MM.1S (cell line): ENCODE results near the gene ATP6V1B1.

Experiments used
- DNase-seq: peaks from one replicate; pipeline ENCODE4 v3.0.0-alpha.2; 2015
- H2AFZ ChIP-seq: fragments of 300-600 bp; sonication (generic); 2 replicates; pipeline ENCODE4 v1.6.0; 2016; ENCODE audit warnings: antibody characterized with exemption, low read length
- H3F3A ChIP-seq: fragments of 300-600 bp; sonication (generic); 2 replicates; pipeline ENCODE4 v1.6.1; 2016; ENCODE audit warnings: mild to moderate bottlenecking, antibody characterized with exemption, low read length, moderate library complexity, mixed read lengths; ENCODE audit not compliant: insufficient read depth
- H3K27ac ChIP-seq: fragments of 300-600 bp; sonication (generic); 2 replicates; pipeline ENCODE4 v1.5.1; 2016; ENCODE audit warnings: mild to moderate bottlenecking, low read length
- H3K27me3 ChIP-seq: fragments of 300-600 bp; sonication (generic); replicated peaks from 2 replicates; pipeline ENCODE4 v1.6.0; 2016; ENCODE audit warnings: low read length; ENCODE audit not compliant: insufficient read depth
- H3K36me3 ChIP-seq: fragments of 300-600 bp; sonication (generic); replicated peaks from 2 replicates; pipeline ENCODE4 v1.6.1; 2016; ENCODE audit warnings: mild to moderate bottlenecking, low read length, mixed read lengths; ENCODE audit not compliant: insufficient read depth
- H3K4me1 ChIP-seq: fragments of 300-600 bp; sonication (generic); 2 replicates; pipeline ENCODE4 v1.6.1; 2016; ENCODE audit warnings: low read length, mixed read lengths
- H3K4me2 ChIP-seq: fragments of 300-600 bp; sonication (generic); 2 replicates; pipeline ENCODE4 v1.6.0; 2016; ENCODE audit warnings: low read depth, low read length
- H3K4me3 ChIP-seq: fragments of 300-600 bp; sonication (generic); 2 replicates; pipeline ENCODE4 v1.5.1; 2016; ENCODE audit warnings: low read length, mixed read lengths
- H3K79me2 ChIP-seq: fragments of 300-600 bp; sonication (generic); 2 replicates; pipeline ENCODE4 v1.6.1; 2016; ENCODE audit warnings: mixed run types, low read length, mixed read lengths
- H3K9ac ChIP-seq: fragments of 300-600 bp; sonication (generic); 2 replicates; pipeline ENCODE4 v1.6.1; 2016; ENCODE audit warnings: low read length, mixed read lengths
- H3K9me2 ChIP-seq: fragments of 300-600 bp; sonication (generic); replicated peaks from 2 replicates; pipeline ENCODE4 v1.6.1; 2016; ENCODE audit warnings: mild to moderate bottlenecking, low read length, mixed read lengths; ENCODE audit not compliant: insufficient read depth
- H3K9me3 ChIP-seq: fragments of 300-600 bp; sonication (generic); replicated peaks from 2 replicates; pipeline ENCODE4 v1.6.1; 2016; ENCODE audit warnings: mild to moderate bottlenecking, low read length, mixed read lengths; ENCODE audit not compliant: insufficient read depth
- H4K20me1 ChIP-seq: fragments of 300-600 bp; sonication (generic); 2 replicates; pipeline ENCODE4 v1.6.1; 2016; ENCODE audit warnings: mild to moderate bottlenecking, low read length, moderate library complexity, mixed read lengths; ENCODE audit not compliant: insufficient read depth
- EZH2 ChIP-seq: fragments of 300-600 bp; sonication (generic); optimal IDR thresholded peaks from 2 replicates; pipeline ENCODE3; 2017; ENCODE audit warnings: low read depth, mild to moderate bottlenecking, antibody characterized with exemption, low read length, mixed read lengths
- EZH2phosphoT487 ChIP-seq: fragments of 300-600 bp; sonication (generic); IDR thresholded peaks from 2 replicates; pipeline ENCODE4 v1.6.1; 2018; ENCODE audit warnings: antibody characterized with exemption, low read length
- TF ChIP-seq, protein P1 (sequence below): fragments of 300-600 bp; sonication (generic); IDR thresholded peaks from 2 replicates; pipeline ENCODE4 v1.5.1; 2016; ENCODE audit warnings: antibody characterized with exemption, low read length, mixed read lengths

The ATP6V1B1 gene

DNA sequence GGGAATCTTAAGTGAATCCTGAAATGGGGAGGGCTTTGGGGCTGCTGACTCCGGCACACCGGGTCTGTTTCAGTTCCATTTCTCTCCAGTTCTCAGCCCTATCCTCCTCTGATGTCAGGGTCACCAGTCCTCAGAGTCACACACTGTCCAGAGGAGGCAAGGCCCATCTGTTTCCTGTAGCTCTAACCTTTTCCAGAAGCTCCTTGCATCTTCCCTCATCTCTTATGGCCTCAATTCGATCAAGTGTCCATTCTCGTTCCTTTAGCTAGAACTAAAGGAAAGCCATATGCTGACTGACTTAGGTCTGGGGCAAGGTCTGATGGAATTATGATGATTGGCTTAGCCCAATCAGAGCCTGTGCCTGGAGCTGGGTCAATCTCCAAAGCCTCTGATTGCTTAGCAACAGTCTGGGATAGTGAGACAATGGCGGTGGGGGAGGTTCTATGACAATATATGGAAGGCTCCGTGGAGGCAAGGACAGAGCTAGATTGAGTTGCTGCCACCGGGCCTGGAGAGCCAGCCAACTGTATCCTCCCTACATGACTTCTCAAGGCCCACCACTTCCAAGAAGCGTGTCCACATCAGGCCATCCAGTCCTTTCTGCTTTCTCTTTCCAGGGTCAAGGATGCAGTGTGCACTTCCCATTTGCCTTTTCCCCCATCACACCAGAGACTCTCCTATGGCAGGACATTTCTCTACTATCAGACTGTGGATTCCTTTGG lies 48.0 kb downstream of the ATP6V1B1 start:
- H3K36me3 ChIP-seq = no peaks in the 10 kb centered on the region
- H3K9me3 ChIP-seq = no peaks in the 10 kb centered on the region
- H3F3A ChIP-seq = no peaks in the 10 kb centered on the region
- H3K9me2 ChIP-seq = no peaks in the 10 kb centered on the region
- no peak overlapping the region for H2AFZ ChIP-seq
- no peaks in the 10 kb centered on the region for H3K79me2 ChIP-seq
- H3K27ac ChIP-seq = no peak overlapping the region
- H3K27me3 ChIP-seq = no peaks in the 10 kb centered on the region
- no peak overlapping the region for H3K4me2 ChIP-seq
- H3K4me3 ChIP-seq = no peak overlapping the region
- TF ChIP-seq, protein P1, sequence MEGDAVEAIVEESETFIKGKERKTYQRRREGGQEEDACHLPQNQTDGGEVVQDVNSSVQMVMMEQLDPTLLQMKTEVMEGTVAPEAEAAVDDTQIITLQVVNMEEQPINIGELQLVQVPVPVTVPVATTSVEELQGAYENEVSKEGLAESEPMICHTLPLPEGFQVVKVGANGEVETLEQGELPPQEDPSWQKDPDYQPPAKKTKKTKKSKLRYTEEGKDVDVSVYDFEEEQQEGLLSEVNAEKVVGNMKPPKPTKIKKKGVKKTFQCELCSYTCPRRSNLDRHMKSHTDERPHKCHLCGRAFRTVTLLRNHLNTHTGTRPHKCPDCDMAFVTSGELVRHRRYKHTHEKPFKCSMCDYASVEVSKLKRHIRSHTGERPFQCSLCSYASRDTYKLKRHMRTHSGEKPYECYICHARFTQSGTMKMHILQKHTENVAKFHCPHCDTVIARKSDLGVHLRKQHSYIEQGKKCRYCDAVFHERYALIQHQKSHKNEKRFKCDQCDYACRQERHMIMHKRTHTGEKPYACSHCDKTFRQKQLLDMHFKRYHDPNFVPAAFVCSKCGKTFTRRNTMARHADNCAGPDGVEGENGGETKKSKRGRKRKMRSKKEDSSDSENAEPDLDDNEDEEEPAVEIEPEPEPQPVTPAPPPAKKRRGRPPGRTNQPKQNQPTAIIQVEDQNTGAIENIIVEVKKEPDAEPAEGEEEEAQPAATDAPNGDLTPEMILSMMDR = no peak
- TF ChIP-seq EZH2 (no peak), EZH2phosphoT487 (no peak)
- H4K20me1 ChIP-seq = peaks cover 3% of the 10 kb centered on the region; the same call in 1 of the 2 replicates
- H3K9ac ChIP-seq = no peak overlapping the region
- no peak for DNase-seq
- H3K4me1 ChIP-seq = no peaks in the 10 kb centered on the region; the same call in 1 of the 2 replicates

DNA sequence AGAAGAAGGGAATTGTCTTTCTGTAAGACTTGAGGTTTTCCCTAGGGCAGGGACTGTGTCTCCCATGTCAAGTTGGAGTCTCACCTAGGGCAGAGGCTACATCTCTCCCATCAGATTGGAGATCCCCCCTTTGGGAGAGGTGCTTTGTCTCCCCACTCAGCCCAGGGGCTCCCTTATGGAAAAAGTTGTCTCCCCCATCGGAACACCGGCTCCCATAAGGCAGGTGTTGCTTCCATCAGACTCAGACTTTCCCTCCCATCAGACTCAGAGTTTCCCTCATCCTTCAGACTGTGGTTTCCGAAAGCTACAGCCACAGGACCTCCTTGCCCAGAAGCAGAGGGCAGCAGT lies 48.5 kb downstream of the ATP6V1B1 start:
- H2AFZ ChIP-seq = no peak overlapping the region
- H3K27me3 ChIP-seq = no peaks in the 10 kb centered on the region
- H3K79me2 ChIP-seq = no peaks in the 10 kb centered on the region
- no peak overlapping the region for H3K9ac ChIP-seq
- H3K4me1 ChIP-seq = no peaks in the 10 kb centered on the region; the same call in 1 of the 2 replicates
- peaks cover 3% of the 10 kb centered on the region; the same call in 1 of the 2 replicates for H4K20me1 ChIP-seq
- H3K4me3 ChIP-seq = no peak overlapping the region
- no peaks in the 10 kb centered on the region for H3K9me3 ChIP-seq
- H3K27ac ChIP-seq = no peak overlapping the region
- no peak for DNase-seq
- no peak overlapping the region for H3K4me2 ChIP-seq
- H3F3A ChIP-seq = no peaks in the 10 kb centered on the region
- H3K36me3 ChIP-seq = no peaks in the 10 kb centered on the region; the same call in 1 of the 2 replicates
- H3K9me2 ChIP-seq = no peaks in the 10 kb centered on the region
- TF ChIP-seq EZH2phosphoT487 (no peak), EZH2 (no peak)
- TF ChIP-seq, protein P1 = no peak

DNA sequence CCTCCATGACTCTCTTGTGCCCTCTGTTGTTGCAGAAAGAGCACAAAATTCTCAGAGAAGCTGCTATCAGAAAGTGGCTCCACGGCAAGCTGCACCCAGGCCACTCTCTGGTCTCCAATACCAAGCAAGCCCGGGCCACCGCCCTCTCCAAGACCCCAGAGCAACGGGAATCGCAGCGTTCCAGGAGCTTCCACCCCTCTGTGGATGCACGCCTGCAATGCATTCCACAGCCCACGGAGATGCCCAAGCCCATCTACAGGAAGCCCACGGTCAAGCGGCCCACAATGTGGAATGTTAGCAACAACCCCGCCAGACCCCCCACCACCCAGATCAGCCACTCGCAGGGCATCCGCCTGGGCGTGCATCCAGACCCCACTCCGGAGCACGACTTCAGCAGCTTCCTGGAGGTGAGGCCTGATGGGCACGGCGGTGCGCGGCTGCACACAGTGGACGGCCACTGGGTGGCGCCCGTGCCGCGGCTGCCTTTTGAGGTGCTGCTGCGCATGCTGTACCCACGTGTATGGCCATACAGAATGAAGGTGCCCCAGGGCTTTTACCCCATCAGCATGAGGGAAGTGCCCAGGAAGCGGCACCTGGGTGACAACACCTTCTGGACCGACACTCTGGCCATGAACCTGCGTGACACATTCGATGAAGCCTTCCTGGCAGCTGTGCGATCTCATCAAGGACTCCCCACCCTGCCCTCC lies 49.0 kb downstream of the ATP6V1B1 start:
- peak; percentile 68 for DNase-seq
- H3K79me2 ChIP-seq = no peaks in the 10 kb centered on the region
- TF ChIP-seq EZH2phosphoT487 (no peak), EZH2 (no peak)
- TF ChIP-seq, protein P1 = peak; percentile 85
- H2AFZ ChIP-seq = no peak overlapping the region
- H3K36me3 ChIP-seq = no peaks in the 10 kb centered on the region; the same call in 1 of the 2 replicates
- peaks cover 3% of the 10 kb centered on the region; the same call in 1 of the 2 replicates for H4K20me1 ChIP-seq
- no peak overlapping the region for H3K27ac ChIP-seq
- H3K27me3 ChIP-seq = no peaks in the 10 kb centered on the region
- H3K4me3 ChIP-seq = no peak overlapping the region; the same call in 1 of the 2 replicates
- H3F3A ChIP-seq = no peaks in the 10 kb centered on the region
- no peaks in the 10 kb centered on the region; the same call in 1 of the 2 replicates for H3K4me1 ChIP-seq
- H3K9me3 ChIP-seq = no peaks in the 10 kb centered on the region
- no peak overlapping the region for H3K9ac ChIP-seq
- H3K9me2 ChIP-seq = no peaks in the 10 kb centered on the region
- H3K4me2 ChIP-seq = peak overlapping the region; percentile 37; the same call in 1 of the 2 replicates
